GM21737 (cell line): ENCODE results near the gene PLA2G5.

Source experiments
- ATAC-seq: cut with Tn5 transposase; IDR thresholded peaks from one replicate; pipeline ENCODE4 v1.9.1; 2021; ENCODE audit warnings: mild to moderate bottlenecking, moderate library complexity; ENCODE audit not compliant: unreplicated experiment

PLA2G5 gene

GRCh38 chr1:20089328-20090077 lies 19.5 kb downstream of the PLA2G5 start:
- ATAC-seq = no peak

GRCh38 chr1:20090119-20090518 lies 20.1 kb downstream of the PLA2G5 start:
- no peak for ATAC-seq

- no peak for ATAC-seq
Observed at GRCh38 chr1:20090641-20091040, 20.6 kb downstream of the PLA2G5 start.

GRCh38 chr1:20093303-20093702 lies 23.3 kb downstream of the PLA2G5 start:
- no peak for ATAC-seq

GRCh38 chr1:20093940-20094391 lies 24.0 kb downstream of the PLA2G5 start:
- ATAC-seq = no peak

GRCh38 chr1:20095564-20096434 lies 25.8 kb downstream of the PLA2G5 start:
- no peak for ATAC-seq

GRCh38 chr1:20096840-20097447 lies 26.9 kb downstream of the PLA2G5 start:
- ATAC-seq = no peak

GRCh38 chr1:20099533-20099932 lies 29.5 kb downstream of the PLA2G5 start:
- ATAC-seq = no peak

GRCh38 chr1:20100632-20101355 lies 30.8 kb downstream of the PLA2G5 start:
- no peak for ATAC-seq

GRCh38 chr1:20102875-20103274 lies 32.9 kb downstream of the PLA2G5 start:
- no peak for ATAC-seq

GRCh38 chr1:20105856-20106255 lies 35.9 kb downstream of the PLA2G5 start:
- no peak for ATAC-seq

- no peak for ATAC-seq
Observed at GRCh38 chr1:20107351-20107750, 37.4 kb downstream of the PLA2G5 start.

GRCh38 chr1:20107796-20108195 lies 37.8 kb downstream of the PLA2G5 start:
- no peak for ATAC-seq

- ATAC-seq = no peak
Observed at GRCh38 chr1:20108366-20109123, 38.6 kb downstream of the PLA2G5 start.

- ATAC-seq = no peak
Observed at GRCh38 chr1:20109223-20109856, 39.3 kb downstream of the PLA2G5 start.

- ATAC-seq = no peak
Observed at GRCh38 chr1:20110679-20111078, 40.7 kb downstream of the PLA2G5 start.

GRCh38 chr1:20111452-20111851 lies 41.5 kb downstream of the PLA2G5 start:
- ATAC-seq = no peak

- no peak for ATAC-seq
Observed at GRCh38 chr1:20112279-20113000, 42.4 kb downstream of the PLA2G5 start.

- no peak for ATAC-seq
Observed at GRCh38 chr1:20114021-20114648, 44.1 kb downstream of the PLA2G5 start.
